ENCODE results near the gene MAB21L4.

MAB21L4 gene

GRCh38 chr2:240929364-240930095 is 33.6 kb upstream of the MAB21L4 start:
- H3K9me3 Mint-ChIP-seq: no peaks in the 10 kb centered on the region
- H3K27ac Mint-ChIP-seq: no peak overlapping the region
- peaks cover 32 to 51% of the 10 kb centered on the region in 2 donors for H3K27me3 Mint-ChIP-seq
- DNase-seq (no peak), ATAC-seq (replicated peaks) (no peak)
- peaks cover 0 to 2% of the 10 kb centered on the region in 2 donors for H3K4me1 Mint-ChIP-seq (ENCODE audit: low read depth in 2 of 2)
- H3K36me3 Mint-ChIP-seq (ENCODE audit: insufficient read depth): no peaks in the 10 kb centered on the region
- H3K4me3 Mint-ChIP-seq: no peak overlapping the region

DNA sequence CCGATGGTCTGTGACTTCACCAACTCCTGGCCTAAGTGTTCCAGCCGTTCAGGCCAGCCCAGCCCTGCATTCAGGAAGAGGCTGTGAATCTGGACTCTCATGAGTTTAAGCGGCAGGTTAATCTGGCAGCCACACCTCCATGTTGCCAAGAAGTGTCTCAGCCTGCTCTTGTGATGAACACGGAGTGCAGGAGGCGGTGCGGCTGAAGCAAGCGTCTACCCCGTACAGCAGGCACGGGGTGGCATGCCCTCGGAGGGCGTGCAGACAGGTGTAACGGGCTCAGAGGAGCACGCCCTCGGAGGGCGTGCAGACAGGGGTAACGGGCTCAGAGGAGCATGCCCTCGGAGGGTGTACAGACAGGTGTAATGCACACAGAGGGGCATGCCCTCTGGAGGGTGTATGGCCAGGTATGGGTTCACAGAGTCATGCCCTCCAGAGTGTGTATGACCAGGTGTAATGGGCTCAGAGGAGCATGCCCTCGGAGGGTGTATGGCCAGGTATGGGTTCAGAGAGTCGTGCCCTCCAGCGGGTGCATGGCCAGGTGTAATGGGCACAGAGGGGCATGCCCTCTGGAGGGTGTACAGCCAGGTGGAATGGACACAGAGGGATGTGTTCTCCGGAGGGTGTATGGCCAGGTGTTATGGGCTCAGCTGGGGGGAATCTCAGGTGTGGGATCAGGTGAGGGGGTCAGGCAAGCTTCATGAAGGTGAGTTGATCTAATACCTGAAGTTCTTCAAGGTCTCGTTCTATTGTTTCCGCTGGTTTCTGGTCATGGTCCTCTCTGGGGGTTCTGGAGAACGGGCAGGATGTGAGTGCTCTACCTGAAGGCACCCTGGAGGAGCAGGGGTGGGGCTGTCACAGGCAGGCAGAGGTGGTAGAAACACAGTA is 32.8 kb upstream of the MAB21L4 start:
- H3K9me3 Mint-ChIP-seq: no peaks in the 10 kb centered on the region
- no peak overlapping the region for H3K27ac Mint-ChIP-seq
- peaks cover 0 to 2% of the 10 kb centered on the region in 2 donors for H3K4me1 Mint-ChIP-seq (ENCODE audit: low read depth in 2 of 2)
- H3K4me3 Mint-ChIP-seq: no peak overlapping the region
- ATAC-seq (replicated peaks): no peak
- no peak for DNase-seq
- no peaks in the 10 kb centered on the region for H3K36me3 Mint-ChIP-seq (ENCODE audit: insufficient read depth)
- H3K27me3 Mint-ChIP-seq: peaks cover 32 to 51% of the 10 kb centered on the region in 2 donors

- no peak for DNase-seq
- ATAC-seq (replicated peaks): no peak
- no peaks in the 10 kb centered on the region for H3K9me3 Mint-ChIP-seq
- H3K4me3 Mint-ChIP-seq: no peak overlapping the region
- H3K27me3 Mint-ChIP-seq: peaks cover 32 to 49% of the 10 kb centered on the region in 2 donors
- no peak overlapping the region for H3K27ac Mint-ChIP-seq
- H3K36me3 Mint-ChIP-seq (ENCODE audit: insufficient read depth): no peaks in the 10 kb centered on the region
- peaks cover 0 to 2% of the 10 kb centered on the region in 2 donors for H3K4me1 Mint-ChIP-seq (ENCODE audit: low read depth in 2 of 2)
Observed at GRCh38 chr2:240927390-240927781, 31.4 kb upstream of the MAB21L4 start.

- peaks cover 0 to 2% of the 10 kb centered on the region in 2 donors for H3K4me1 Mint-ChIP-seq (ENCODE audit: low read depth in 2 of 2)
- no peak for ATAC-seq (replicated peaks)
- no peak overlapping the region for H3K4me3 Mint-ChIP-seq
- no peak for DNase-seq
- no peak overlapping the region for H3K27ac Mint-ChIP-seq
- peaks cover 27 to 43% of the 10 kb centered on the region in 2 donors for H3K27me3 Mint-ChIP-seq
- no peaks in the 10 kb centered on the region for H3K36me3 Mint-ChIP-seq (ENCODE audit: insufficient read depth)
- H3K9me3 Mint-ChIP-seq: no peaks in the 10 kb centered on the region
Observed at GRCh38 chr2:240926516-240927389, 30.8 kb upstream of the MAB21L4 start.

DNA sequence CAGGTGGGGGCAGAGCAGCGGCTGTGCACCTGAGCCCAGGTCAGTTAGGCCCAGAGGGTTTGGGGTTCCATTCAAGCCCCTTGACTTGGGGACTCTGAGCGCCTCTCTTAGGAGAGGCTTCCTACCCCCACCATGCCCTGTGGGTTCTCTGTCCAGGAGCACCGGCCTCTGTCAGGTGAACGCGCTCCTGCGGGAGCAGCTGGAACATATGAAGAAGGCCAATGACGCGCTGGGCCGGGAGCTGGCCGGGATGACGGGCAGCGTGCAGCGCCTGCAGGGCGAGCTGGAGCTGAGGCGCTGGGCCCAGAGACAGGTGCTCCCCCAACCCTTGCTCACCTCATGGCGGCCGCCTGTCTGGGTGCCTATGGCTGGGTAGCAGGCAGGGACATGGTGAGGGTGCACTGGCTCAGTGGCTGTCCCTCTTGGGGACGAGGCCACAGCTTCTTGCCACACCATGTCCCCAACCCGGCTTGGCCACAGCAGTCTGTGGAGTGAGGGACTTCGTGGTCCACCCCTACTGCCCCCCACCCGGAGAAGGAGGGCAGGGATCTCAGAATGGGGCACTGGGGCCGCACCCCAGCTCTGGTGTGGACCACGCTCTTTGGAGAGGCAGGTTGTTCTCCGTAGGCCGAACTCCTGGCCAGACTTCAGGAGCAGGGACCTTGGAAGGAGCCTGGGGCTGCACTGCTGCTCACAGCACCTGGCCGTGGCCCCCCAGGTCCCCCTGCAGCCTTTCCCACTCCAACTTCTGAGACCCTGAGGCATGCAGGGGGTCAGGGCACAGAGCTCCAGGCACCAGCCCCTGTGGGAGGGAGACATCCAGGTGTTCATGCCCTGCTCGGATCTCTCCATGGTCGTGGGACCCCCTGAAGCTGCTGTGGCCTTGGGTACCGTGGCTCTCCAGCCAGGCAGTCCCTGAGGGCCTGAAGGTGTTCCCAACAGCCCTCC is 29.9 kb upstream of the MAB21L4 start:
- Mint-ChIP-seq H3K9me3 (no peaks in the 10 kb centered on the region), H3K4me1 (ENCODE audit: low read depth in 2 of 2) (peaks cover 0 to 2% of the 10 kb centered on the region in 2 donors), H3K36me3 (ENCODE audit: insufficient read depth) (no peaks in the 10 kb centered on the region), H3K4me3 (no peak overlapping the region), H3K27me3 (peaks cover 22 to 33% of the 10 kb centered on the region in 2 donors), H3K27ac (no peak overlapping the region)
- DNase-seq: no peak
- ATAC-seq (replicated peaks): no peak

GRCh38 chr2:240925191-240925567 is 29.2 kb upstream of the MAB21L4 start:
- Mint-ChIP-seq H3K4me1 (ENCODE audit: low read depth in 2 of 2) (peaks cover 0 to 2% of the 10 kb centered on the region in 2 donors), H3K9me3 (no peaks in the 10 kb centered on the region), H3K4me3 (no peak overlapping the region), H3K36me3 (ENCODE audit: insufficient read depth) (no peaks in the 10 kb centered on the region), H3K27me3 (peaks cover 22 to 31% of the 10 kb centered on the region in 2 donors), H3K27ac (no peak overlapping the region)
- ATAC-seq (replicated peaks) (no peak), DNase-seq (no peak)

DNA sequence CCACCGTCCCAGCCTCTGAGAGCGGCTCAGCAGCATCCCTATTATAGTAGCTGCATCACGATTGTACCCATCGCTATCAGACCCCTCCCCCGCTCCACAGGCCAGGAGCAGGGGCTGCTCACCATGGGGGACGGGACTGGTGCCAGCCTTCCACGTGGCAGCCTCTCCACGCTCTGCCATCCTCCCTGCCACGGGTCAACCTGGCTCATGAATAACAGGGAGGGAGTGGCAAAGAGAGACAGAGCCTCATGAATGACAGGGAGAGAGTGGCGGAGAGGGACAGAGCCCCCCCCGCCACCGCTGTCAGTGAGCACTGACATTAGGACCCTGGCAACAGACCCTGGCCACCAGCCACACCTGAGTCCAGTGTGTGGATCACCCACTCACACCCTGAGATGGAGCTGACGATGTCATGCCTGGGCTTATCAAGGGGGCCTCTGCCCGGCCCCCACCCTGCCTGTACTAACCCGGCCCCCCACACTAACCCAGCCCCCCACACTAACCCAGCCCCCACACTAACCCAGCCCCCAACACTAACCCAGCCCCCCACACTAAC is 27.1 kb upstream of the MAB21L4 start:
- DNase-seq: no peak
- no peak for ATAC-seq (replicated peaks)
- Mint-ChIP-seq H3K9me3 (no peaks in the 10 kb centered on the region), H3K4me1 (ENCODE audit: low read depth in 2 of 2) (peaks cover 0 to 2% of the 10 kb centered on the region in 2 donors), H3K4me3 (no peak overlapping the region), H3K27ac (no peak overlapping the region), H3K27me3 (peaks cover 8 to 27% of the 10 kb centered on the region in 2 donors), H3K36me3 (ENCODE audit: insufficient read depth) (no peaks in the 10 kb centered on the region)

DNA sequence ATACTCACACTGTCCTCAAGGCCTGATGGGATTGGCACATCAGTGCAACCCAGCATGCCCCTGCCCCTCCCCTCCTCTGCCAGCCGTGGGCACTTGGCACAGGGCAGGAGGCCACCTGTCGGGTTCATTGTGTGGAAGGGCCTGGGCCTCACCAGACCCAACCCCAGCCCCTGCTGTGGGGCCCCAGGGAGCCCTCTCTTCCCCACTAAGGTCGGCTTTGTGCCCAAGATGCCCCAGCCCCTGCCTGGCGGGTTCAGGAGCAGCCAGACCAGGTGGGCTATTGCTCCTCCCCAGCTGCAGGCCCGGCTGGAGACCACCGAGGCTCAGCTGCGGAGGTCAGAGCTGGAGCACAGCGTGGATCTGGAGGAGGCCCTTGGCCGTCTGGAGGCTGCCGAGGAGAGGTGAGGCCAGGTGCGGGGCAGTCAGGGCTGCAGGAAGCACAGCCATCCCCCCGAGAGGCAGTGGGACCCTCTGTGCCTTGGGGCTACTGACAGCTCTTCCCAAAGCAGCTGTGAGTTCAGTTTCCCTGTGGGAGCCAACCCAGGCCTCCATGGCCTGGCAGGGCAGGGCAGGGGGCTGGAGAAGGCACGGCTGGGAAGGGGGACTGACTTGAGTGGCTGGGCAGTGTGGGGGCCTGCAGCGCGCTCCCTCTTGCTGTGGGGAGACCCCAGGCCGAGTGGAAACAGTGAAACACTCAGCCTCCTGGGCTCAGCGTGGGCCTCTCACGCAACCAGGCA is 26.5 kb upstream of the MAB21L4 start:
- no peaks in the 10 kb centered on the region for H3K36me3 Mint-ChIP-seq (ENCODE audit: insufficient read depth)
- ATAC-seq (replicated peaks) (no peak), DNase-seq (no peak)
- H3K4me1 Mint-ChIP-seq (ENCODE audit: low read depth in 2 of 2): peaks cover 0 to 2% of the 10 kb centered on the region in 2 donors
- H3K9me3 Mint-ChIP-seq: no peaks in the 10 kb centered on the region
- no peak overlapping the region for H3K27ac Mint-ChIP-seq
- peaks cover 6 to 32% of the 10 kb centered on the region in 2 donors for H3K27me3 Mint-ChIP-seq
- H3K4me3 Mint-ChIP-seq: no peak overlapping the region

DNA sequence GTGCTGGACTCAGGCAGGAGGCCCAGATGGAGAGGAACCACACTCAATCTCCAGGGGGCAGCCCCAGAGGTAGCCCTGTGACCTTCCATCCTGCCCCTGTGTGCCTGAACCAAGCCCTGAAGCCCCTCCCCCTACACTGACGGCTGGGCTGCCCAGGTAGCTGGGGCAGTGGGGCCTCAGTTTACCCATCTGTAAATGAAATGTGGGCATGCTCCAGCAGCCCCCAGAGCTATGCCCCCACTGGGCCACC is 26.0 kb upstream of the MAB21L4 start:
- no peaks in the 10 kb centered on the region for H3K4me1 Mint-ChIP-seq (ENCODE audit: low read depth in 2 of 2)
- peaks cover 6 to 32% of the 10 kb centered on the region in 2 donors for H3K27me3 Mint-ChIP-seq
- H3K27ac Mint-ChIP-seq: no peak overlapping the region
- no peak for ATAC-seq (replicated peaks)
- H3K9me3 Mint-ChIP-seq: no peaks in the 10 kb centered on the region
- DNase-seq: no peak
- H3K4me3 Mint-ChIP-seq: no peak overlapping the region
- H3K36me3 Mint-ChIP-seq (ENCODE audit: insufficient read depth): no peaks in the 10 kb centered on the region

DNA sequence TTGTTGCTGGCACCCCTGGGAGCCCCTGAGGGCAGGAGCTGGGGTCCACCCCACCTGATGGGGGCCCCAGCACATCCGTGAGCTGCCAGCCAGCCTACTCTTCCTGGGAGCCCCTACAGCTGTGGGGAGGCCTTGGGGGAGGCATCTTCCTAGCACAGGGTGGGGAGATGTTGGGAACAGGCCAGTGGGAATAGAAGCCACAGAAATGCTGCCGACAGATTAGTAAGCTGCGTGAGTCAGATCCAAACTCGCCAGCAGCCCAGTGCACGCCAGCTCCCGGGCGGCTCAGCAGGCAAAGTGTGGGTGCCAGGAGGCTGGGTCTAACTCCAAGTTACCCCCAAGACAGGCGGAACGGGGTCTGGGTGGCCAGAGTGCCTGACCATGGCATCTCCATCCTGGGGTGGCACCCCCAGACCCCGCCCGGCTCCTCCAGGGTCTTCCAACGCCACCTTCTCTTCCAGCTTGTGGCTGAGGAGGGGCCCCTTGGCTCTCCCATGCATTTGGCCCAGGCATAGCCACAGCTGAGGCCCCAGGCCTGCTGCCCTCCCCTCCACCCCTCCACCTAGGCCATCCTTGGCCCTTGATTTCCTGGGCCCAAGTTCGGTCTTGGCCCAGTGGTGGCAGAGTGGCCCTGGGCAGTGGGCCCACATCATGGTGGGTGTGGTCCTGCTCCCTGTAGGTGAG is 25.5 kb upstream of the MAB21L4 start:
- DNase-seq (no peak), ATAC-seq (replicated peaks) (no peak)
- no peak overlapping the region for H3K27ac Mint-ChIP-seq
- no peak overlapping the region for H3K4me3 Mint-ChIP-seq
- no peaks in the 10 kb centered on the region for H3K9me3 Mint-ChIP-seq
- no peaks in the 10 kb centered on the region for H3K4me1 Mint-ChIP-seq (ENCODE audit: low read depth in 2 of 2)
- H3K36me3 Mint-ChIP-seq (ENCODE audit: insufficient read depth): no peaks in the 10 kb centered on the region
- H3K27me3 Mint-ChIP-seq: peaks cover 8 to 33% of the 10 kb centered on the region in 2 donors

DNA sequence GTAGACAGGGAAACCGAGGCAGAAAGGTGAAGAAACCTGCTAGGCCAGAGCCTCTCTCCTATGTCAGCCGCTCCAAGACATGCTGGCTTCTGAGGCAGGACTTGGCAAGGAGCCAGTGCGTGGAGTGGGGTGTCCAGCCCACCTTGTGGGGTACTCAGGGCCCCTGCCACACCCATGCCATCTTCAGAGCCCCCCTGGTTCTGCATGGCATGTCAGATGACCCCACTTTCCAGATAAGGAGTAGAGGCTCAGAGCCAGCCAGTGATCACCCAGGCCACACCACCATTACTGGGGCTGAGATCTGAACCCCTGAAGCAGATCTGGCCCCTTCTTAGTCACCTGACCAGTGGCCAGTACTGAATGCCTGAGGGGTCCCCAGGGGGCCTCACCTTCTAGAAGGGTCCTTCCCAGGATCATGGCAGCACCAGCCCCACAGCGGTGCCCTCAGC is 24.9 kb upstream of the MAB21L4 start:
- H3K9me3 Mint-ChIP-seq: no peaks in the 10 kb centered on the region
- no peak overlapping the region for H3K4me3 Mint-ChIP-seq
- no peak for DNase-seq
- no peaks in the 10 kb centered on the region for H3K36me3 Mint-ChIP-seq (ENCODE audit: insufficient read depth)
- no peak for ATAC-seq (replicated peaks)
- no peaks in the 10 kb centered on the region for H3K4me1 Mint-ChIP-seq (ENCODE audit: low read depth in 2 of 2)
- H3K27me3 Mint-ChIP-seq: peaks cover 8 to 36% of the 10 kb centered on the region in 2 donors
- H3K27ac Mint-ChIP-seq: no peak overlapping the region

All from effector memory CD8-positive, alpha-beta T cell (primary cell).